Measurements from ENCODE around the gene NFKB2. TPM values are rescaled to one million over a fixed set of nuclear protein-coding genes. Genes with fewer than 3 reads are reported as not detected.

NFKB2 gene
- total RNA-seq, 1 donor from 2014 or later, result 4.0 TPM

DNA sequence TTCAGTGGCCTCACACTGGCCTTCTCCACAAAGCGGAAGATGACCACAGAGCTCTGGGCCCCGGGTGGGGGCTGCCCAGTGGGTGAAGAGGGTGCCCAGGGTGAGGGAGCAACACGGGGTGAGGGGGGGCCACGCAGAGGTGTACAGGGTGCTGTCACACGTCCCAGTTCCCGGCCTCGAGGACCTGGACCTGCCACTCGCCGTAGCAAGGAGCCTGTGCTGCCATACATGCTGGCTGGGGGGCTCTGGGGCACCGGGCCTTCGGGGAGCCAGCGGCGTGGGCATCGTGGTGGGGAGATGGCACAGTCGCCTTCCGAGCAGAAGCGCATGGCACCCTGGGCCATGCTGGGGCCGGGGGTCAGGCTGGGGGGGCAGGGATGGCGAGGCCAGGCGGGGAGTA lies 21.2 kb downstream of the NFKB2 start:
- Mint-ChIP-seq H3K27me3 (ENCODE audit: insufficient read depth, low read depth) (peaks cover 24% of the 10 kb centered on the region), H3K9me3 (no peaks in the 10 kb centered on the region), H3K27ac (peak overlapping the region; percentile 67), H3K4me1 (peaks cover 68% of the 10 kb centered on the region), H3K4me3 (peak overlapping the region; percentile 41), H3K36me3 (no peaks in the 10 kb centered on the region)
- no peaks in the 10 kb centered on the region for H3K9me3 ChIP-seq (ENCODE audit: low read depth)
- no peak overlapping the region for H2AFZ ChIP-seq (replicated peaks)
- H4K20me1 ChIP-seq (ENCODE audit: low read depth), result peaks cover 25% of the 10 kb centered on the region
- DNase-seq (ENCODE audit: low spot score), result no peak
- no peaks in the 10 kb centered on the region for H3K36me3 ChIP-seq
- TF ChIP-seq EZH2 (IDR thresholded peaks at IDR 0.05) (no peak), EZH2phosphoT487 (IDR thresholded peaks at IDR 0.05) (no peak)
- TF ChIP-seq, protein P1, sequence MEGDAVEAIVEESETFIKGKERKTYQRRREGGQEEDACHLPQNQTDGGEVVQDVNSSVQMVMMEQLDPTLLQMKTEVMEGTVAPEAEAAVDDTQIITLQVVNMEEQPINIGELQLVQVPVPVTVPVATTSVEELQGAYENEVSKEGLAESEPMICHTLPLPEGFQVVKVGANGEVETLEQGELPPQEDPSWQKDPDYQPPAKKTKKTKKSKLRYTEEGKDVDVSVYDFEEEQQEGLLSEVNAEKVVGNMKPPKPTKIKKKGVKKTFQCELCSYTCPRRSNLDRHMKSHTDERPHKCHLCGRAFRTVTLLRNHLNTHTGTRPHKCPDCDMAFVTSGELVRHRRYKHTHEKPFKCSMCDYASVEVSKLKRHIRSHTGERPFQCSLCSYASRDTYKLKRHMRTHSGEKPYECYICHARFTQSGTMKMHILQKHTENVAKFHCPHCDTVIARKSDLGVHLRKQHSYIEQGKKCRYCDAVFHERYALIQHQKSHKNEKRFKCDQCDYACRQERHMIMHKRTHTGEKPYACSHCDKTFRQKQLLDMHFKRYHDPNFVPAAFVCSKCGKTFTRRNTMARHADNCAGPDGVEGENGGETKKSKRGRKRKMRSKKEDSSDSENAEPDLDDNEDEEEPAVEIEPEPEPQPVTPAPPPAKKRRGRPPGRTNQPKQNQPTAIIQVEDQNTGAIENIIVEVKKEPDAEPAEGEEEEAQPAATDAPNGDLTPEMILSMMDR (IDR thresholded peaks at IDR 0.05), result no peak
- H3K4me2 ChIP-seq, result no peak overlapping the region
- H3K4me3 ChIP-seq, result no peak overlapping the region
- peaks cover 51% of the 10 kb centered on the region for H3F3A ChIP-seq (ENCODE audit: low read depth)
- no peak overlapping the region for H3K9ac ChIP-seq
- H3K79me2 ChIP-seq (ENCODE audit: low read depth), result no peaks in the 10 kb centered on the region
- H3K4me1 ChIP-seq, result peaks cover 38% of the 10 kb centered on the region
- no peak overlapping the region for H3K27ac ChIP-seq
- H3K27me3 ChIP-seq, result peaks cover 29% of the 10 kb centered on the region

DNA sequence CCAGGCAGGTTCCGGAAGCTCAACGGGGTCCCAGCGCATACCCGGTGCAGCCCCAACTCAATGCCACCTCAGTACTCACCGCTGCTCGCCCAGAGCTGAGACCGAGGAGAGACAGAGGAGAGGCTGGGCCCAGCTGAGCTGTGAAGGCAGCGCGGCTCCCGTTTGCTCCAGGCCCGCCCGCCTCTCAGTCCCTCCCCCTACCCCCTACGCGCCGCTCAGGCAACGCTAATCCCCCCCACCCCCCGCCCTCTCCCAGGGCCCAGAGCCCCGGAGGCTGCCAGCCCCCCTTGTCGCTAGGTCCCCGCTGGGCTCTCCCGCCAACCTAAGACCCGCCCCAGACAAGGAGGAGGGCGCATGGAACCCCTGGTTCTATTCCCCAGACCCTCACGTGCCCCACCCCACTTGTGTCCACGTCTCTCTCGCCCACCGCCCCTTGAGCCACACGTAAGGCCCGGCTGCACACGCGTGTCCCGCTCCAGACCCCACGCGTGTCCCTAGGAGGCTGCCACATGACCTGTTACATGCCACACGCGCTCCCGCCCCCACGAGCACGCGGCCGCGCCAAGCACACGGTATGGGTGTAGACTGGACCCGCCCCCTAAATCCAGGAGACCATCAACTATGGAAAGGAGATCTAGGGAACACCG lies 23.2 kb downstream of the NFKB2 start, which contains the start of gene PSD:
PSD (minus strand) TSS at position 164 of the 647 bp plus-strand sequence. CDS start 1,747 bp downstream, outside the sequence.
- Mint-ChIP-seq H3K4me3 (peak within 1 kb of the TSS; percentile 98), H3K36me3 (peaks cover 3% of the 10 kb centered on the region), H3K27ac (peak within 1 kb of the TSS; percentile 54), H3K9me3 (no peaks in the 10 kb centered on the region), H3K27me3 (ENCODE audit: insufficient read depth, low read depth) (peaks cover 20% of the 10 kb centered on the region), H3K4me1 (peaks cover 53% of the 10 kb centered on the region)
- peak within 1 kb of the TSS; percentile 96 for H2AFZ ChIP-seq (replicated peaks)
- H3K79me2 ChIP-seq (ENCODE audit: low read depth), result no peaks in the 10 kb centered on the region
- H3K9me3 ChIP-seq (ENCODE audit: low read depth), result no peaks in the 10 kb centered on the region
- peak; percentile 91 for DNase-seq (ENCODE audit: low spot score)
- peaks cover 39% of the 10 kb centered on the region for H4K20me1 ChIP-seq (ENCODE audit: low read depth)
- H3K4me3 ChIP-seq, result peak within 1 kb of the TSS; percentile 77
- TF ChIP-seq EZH2 (IDR thresholded peaks at IDR 0.05) (no peak), EZH2phosphoT487 (IDR thresholded peaks at IDR 0.05) (no peak)
- TF ChIP-seq, protein P1 (IDR thresholded peaks at IDR 0.05), result no peak
- peaks cover 29% of the 10 kb centered on the region for H3K4me1 ChIP-seq
- H3F3A ChIP-seq (ENCODE audit: low read depth), result peaks cover 52% of the 10 kb centered on the region
- H3K4me2 ChIP-seq, result peak within 1 kb of the TSS; percentile 87
- no peaks in the 10 kb centered on the region for H3K36me3 ChIP-seq
- H3K27me3 ChIP-seq, result peaks cover 26% of the 10 kb centered on the region
- H3K27ac ChIP-seq, result no peak within 1 kb of the TSS
- H3K9ac ChIP-seq, result no peak within 1 kb of the TSS

DNA sequence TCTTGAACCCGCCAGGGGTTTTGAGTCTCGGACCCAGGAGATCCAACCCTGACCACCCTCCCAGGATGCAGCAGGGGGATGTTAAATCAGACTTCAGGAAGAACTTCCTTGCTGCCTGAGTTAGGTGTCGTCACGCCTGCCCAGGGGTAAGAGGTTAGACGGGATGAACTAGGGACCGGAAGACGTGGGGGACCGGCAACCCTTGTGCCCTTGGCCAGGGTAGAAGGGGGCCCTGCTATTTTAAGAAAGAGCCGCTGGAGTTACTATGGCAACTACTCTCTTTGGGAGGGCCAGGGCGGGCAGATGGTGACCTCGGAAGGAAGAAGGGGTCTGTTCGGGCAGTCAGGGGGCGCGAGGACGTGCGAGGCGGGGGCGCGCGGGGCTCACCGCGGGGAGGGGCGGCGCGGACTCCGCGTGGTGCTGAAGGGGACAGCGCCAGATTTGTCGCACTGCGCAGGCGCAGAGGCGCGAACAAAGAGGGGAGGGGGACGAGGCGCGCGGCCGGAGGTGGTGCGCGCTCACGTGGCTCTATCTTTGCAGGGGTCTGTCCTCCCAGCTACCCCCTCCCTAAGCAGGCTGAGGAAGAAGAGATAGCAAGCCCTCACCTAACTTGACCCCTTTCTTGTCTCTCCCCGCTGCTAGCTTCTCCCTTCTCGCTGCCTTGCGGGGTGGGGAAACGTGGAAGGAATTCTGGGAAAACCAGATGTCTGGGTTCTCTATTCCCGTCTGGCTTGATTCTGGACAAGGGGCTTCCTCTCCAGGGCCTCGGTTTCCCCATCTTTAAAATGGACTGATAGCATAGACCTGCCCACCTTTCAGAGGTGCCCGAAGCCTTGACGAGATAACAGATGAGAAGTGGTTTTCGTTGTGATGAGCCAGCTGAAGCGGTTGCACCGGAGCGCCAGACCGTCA lies 24.0 kb downstream of the NFKB2 start:
- peaks cover 45% of the 10 kb centered on the region for H3K4me1 Mint-ChIP-seq
- Histone ChIP-seq H3F3A (ENCODE audit: low read depth) (peaks cover 46% of the 10 kb centered on the region), H2AFZ (replicated peaks) (peak overlapping the region; percentile 96), H3K27ac (no peak overlapping the region), H3K4me1 (peaks cover 21% of the 10 kb centered on the region), H4K20me1 (ENCODE audit: low read depth) (peaks cover 36% of the 10 kb centered on the region), H3K79me2 (ENCODE audit: low read depth) (no peaks in the 10 kb centered on the region), H3K9me3 (ENCODE audit: low read depth) (no peaks in the 10 kb centered on the region), H3K36me3 (no peaks in the 10 kb centered on the region), H3K27me3 (peaks cover 26% of the 10 kb centered on the region), H3K4me2 (peak overlapping the region; percentile 87), H3K9ac (no peak overlapping the region), H3K4me3 (peak overlapping the region; percentile 77)
- H3K27ac Mint-ChIP-seq, result peak overlapping the region; percentile 54
- peaks cover 20% of the 10 kb centered on the region for H3K27me3 Mint-ChIP-seq (ENCODE audit: insufficient read depth, low read depth)
- DNase-seq (ENCODE audit: low spot score), result peak; percentile 92
- peaks cover 4% of the 10 kb centered on the region for H3K36me3 Mint-ChIP-seq
- H3K4me3 Mint-ChIP-seq, result peak overlapping the region; percentile 98
- TF ChIP-seq EZH2 (IDR thresholded peaks at IDR 0.05), result peak; percentile 30
- no peak for TF ChIP-seq EZH2phosphoT487 (IDR thresholded peaks at IDR 0.05)
- TF ChIP-seq, protein P1 (IDR thresholded peaks at IDR 0.05), result no peak
- no peaks in the 10 kb centered on the region for H3K9me3 Mint-ChIP-seq
